AG20443 (cell line): ENCODE measurements around the gene C17orf114.

Experiments
- DNase-seq: peaks from one replicate; pipeline ENCODE4 v3.0.0; 2012; ENCODE audit warnings: low spot score, mixed read lengths

C17orf114 gene

GRCh38 chr17:4788159-4788806 lies 13.8 kb downstream of the C17orf114 start:
- no peak for DNase-seq

GRCh38 chr17:4786516-4786915 lies 15.6 kb downstream of the C17orf114 start:
- DNase-seq = no peak

- no peak for DNase-seq
Measured at GRCh38 chr17:4786106-4786511, 16.0 kb downstream of the C17orf114 start, which contains the start of gene VMO1. Gene VMO1 (minus strand): TSS chr17:4786364. CDS start chr17:4786352, 12 bp downstream.

GRCh38 chr17:4785311-4786105 lies 16.6 kb downstream of the C17orf114 start:
- DNase-seq = no peak

- DNase-seq = no peak
Measured at GRCh38 chr17:4782652-4783051, 19.5 kb downstream of the C17orf114 start.

- DNase-seq = no peak
Measured at GRCh38 chr17:4780325-4780955, 21.7 kb downstream of the C17orf114 start.

GRCh38 chr17:4777969-4778760 lies 24.0 kb downstream of the C17orf114 start:
- DNase-seq = no peak

- DNase-seq = no peak
Measured at GRCh38 chr17:4772235-4772613, 29.9 kb downstream of the C17orf114 start.

- no peak for DNase-seq
Measured at GRCh38 chr17:4771519-4772234, 30.5 kb downstream of the C17orf114 start, which contains the start of gene TM4SF5. Gene TM4SF5 (plus strand): TSS chr17:4771886. CDS start chr17:4771923, 37 bp downstream.

- peak; percentile 37 for DNase-seq
Measured at GRCh38 chr17:4769628-4770027, 32.5 kb downstream of the C17orf114 start.

GRCh38 chr17:4768298-4768697 lies 33.8 kb downstream of the C17orf114 start:
- no peak for DNase-seq

- no peak for DNase-seq
Measured at GRCh38 chr17:4766723-4767122, 35.4 kb downstream of the C17orf114 start.

GRCh38 chr17:4766201-4766600 lies 35.9 kb downstream of the C17orf114 start:
- DNase-seq = no peak

GRCh38 chr17:4764595-4764994 lies 37.5 kb downstream of the C17orf114 start:
- no peak for DNase-seq

GRCh38 chr17:4759776-4760236 lies 42.3 kb downstream of the C17orf114 start:
- DNase-seq = no peak

GRCh38 chr17:4753392-4753791 lies 48.7 kb downstream of the C17orf114 start:
- DNase-seq = no peak

GRCh38 chr17:4751932-4752331 lies 50.2 kb downstream of the C17orf114 start:
- no peak for DNase-seq
